NCI-H2081 treated with DMSO at 0.1 percent for 48 hours (cell line): ENCODE measurements around the gene CCDC82.

Source experiments
- DNase-seq: peaks from one replicate; lab custom pipeline; 2025; lab: John Stamatoyannopoulos, UW

The CCDC82 gene

DNA sequence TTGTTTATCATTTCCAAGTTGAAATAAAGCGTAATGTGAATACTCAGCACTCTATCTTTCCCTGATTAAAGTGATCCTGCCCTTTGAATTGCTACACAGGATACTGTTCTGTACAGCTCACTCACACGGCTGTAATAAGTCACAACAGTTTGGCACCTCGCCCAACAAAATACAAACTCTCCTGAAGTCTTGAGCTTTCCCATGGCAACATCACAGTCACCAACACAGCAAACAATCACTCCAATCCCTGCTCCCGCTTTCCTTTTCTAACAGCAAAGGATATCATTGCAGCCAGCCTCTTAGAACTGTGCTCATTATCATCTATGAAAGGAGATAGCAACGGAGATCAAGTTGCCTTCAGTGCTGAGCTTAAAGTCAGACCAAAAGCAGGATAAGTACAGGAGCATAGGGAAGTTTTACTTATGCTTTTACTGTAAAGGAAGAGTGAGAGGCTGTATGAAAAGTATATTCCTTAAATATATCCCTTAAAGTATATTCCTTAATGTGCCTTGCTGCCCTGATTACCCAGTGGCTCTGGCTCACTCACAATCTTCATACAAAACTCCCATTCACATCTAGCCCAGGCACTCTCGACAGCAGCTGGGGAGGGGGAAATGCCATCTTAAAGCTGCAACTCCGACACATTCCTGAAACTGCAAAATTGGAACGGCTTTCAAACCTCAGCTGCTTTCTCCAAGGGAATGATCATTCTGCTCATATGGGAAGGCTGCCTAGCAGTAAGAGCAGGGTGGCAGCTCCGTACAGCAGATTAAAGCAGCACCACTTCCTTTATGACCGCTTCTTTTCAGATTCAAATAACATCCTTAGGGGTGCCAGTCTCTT lies 82.6 kb downstream of the CCDC82 start:
- peak; percentile 75 for DNase-seq

DNA sequence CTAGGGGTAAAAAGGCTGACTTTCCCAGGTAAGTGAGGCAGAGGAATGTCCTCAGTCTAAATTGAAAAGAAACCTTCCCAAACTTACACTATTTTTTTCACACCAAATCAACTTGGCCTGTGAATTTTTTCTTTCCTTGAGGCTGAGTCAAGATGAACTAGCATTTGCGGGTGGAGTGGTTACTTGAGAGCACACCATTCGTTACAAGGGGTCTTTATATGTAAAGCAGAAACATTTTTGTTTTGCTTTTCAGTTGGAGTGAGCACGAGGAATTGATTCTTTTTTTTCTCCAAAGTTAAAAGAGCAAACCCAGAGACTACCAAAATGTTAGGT lies 83.1 kb downstream of the CCDC82 start:
- DNase-seq: no peak

DNA sequence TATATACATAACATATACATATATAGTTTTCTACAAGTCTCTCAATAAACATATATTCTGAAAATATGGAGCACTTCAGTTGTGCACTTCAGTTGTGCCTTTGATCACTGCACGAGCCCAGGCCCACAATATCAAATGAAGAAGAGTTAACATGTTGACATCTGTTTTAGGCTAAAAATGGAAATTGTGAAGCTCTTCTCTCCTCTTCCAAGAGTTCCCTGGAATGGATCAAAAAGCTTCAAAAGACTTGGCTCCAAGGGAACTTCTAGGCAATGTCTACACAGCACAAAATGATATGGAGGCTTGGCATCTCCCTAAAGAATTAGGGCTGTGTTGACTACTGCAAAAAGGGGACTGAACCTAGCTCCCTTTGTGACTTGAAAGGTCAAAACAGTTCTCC lies 83.6 kb downstream of the CCDC82 start:
- no peak for DNase-seq

DNA sequence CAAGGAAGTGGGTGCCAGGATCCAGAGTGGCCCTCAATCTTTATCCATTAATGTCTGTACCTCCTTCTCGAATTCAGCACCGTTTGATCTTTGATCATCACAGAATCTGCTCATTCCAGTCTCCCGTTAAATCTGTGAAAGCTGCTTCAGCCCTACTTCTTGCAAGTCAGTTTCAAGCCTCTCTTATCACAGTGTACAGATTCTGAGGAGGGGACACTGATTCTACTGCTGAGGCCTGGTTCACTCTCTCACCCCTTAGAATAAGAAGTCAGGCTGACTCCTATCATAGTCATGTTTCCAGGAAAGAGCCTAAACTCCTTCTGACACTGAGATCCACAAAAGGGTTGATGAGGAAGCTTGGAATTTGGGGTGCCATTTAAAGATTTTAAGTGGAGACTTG lies 85.7 kb downstream of the CCDC82 start:
- DNase-seq: no peak

DNA sequence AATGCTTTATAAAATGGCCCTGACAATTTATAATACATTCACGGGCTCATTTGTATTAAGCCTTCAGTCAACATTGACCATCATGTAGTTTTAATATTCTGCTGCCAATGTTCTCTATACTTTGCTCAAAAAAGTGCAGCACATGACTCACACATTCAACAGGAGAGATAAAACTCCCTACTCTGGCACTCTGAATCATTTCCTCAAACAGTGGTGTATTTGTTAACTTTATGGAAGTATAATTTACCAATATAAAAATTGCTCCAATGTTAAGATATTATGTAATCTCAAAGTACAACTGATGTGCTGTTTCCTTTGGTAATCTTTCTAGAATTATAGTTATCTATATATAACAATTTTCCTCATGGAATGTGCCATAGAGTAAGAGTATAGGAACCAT lies 86.6 kb downstream of the CCDC82 start:
- DNase-seq: no peak
